ENCODE results near the gene URI1. TPM values are rescaled to one million over a fixed set of nuclear protein-coding genes. Genes with fewer than 3 reads are reported as not detected.
"Not testable (repeated sequence)": the region's sequence is repeated elsewhere in the genome, so short reads cannot be mapped to it uniquely, and the experiment has no call there.

The URI1 gene
- total and polyA plus RNA-seq, 2 donors = 37.9 to 111 TPM

DNA sequence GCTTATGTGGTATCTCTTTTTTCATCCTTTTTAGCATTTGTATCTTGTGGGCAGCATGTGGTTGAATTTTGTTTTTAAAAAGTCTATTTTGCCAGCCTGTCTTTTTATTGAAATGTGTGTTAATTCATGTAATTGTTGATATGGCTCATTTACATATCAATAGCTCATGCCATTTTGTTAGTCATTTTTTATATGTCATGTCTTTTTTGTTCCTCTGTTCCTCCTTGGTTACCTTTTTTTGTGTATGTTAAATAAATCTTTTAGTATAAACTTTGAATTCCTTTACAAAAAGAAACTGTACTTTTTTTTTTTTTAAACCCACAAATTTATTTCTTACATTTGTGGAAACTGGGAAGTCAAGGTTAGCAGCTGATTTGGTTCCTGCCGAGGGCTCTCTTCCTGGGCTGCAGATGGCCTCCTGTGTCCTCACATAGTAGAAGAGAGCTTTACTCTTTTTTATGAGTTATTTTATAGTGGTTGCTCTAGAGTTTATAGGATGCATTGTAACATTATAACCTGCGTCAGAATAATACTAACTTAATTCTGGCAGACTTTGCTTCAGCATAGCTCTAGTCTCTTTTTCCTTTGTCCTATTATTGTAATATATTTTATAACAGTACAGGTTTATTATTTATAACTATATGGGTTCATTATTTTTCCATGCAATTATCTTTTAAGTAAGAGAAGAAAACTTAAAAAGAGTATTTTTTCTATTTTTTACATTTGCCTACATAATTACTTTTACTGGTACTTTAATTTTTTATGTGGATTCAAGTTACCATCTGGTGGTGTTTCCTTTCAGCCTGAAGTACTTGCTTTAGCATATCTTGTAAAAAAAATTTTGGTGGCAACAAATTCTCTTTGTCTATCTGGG lies 86.3 kb downstream of the URI1 start:
- no peak overlapping the region for H3K27ac ChIP-seq (ENCODE audit: low read depth)
- 76% methylated on average over 2 of the region's 2 CpGs for WGBS

DNA sequence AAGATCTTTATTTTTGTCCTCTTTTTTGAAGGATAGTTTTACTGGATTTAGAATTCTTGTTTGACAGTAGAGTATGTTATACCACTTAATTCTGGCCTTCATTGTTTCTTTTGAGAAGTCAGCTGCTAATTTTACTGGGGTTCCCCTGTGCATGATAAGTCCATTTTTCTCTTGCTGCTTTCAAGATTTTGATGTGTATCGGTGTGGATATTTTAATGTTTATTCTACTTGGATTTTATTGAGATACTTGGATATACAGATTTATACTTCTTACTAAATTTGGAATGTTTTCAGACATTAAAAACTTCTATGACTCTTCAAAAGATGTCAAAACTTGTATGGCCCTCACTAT lies 86.9 kb downstream of the URI1 start:
- DNase-seq (ENCODE audit: extremely low spot score) = no peak
- H3K4me1 ChIP-seq (ENCODE audit: insufficient read depth) = no peaks in the 10 kb centered on the region
- 81% methylated on average over 1 of the region's 1 CpG for WGBS
- no peak overlapping the region for H3K27ac ChIP-seq (ENCODE audit: low read depth)
- peaks cover 1% of the 10 kb centered on the region for H3K36me3 ChIP-seq (ENCODE audit: insufficient read depth)
- no peak overlapping the region for H3K4me3 ChIP-seq (ENCODE audit: low read depth, low read length)

More for the DNA sequence above, 86.3 kb downstream of the URI1 start:
- Histone ChIP-seq H3K36me3 (ENCODE audit: insufficient read depth) (peaks cover 1% of the 10 kb centered on the region), H3K4me1 (ENCODE audit: insufficient read depth) (no peaks in the 10 kb centered on the region), H3K4me3 (ENCODE audit: low read depth, low read length) (no peak overlapping the region)
- DNase-seq (ENCODE audit: extremely low spot score) = no peak

DNA sequence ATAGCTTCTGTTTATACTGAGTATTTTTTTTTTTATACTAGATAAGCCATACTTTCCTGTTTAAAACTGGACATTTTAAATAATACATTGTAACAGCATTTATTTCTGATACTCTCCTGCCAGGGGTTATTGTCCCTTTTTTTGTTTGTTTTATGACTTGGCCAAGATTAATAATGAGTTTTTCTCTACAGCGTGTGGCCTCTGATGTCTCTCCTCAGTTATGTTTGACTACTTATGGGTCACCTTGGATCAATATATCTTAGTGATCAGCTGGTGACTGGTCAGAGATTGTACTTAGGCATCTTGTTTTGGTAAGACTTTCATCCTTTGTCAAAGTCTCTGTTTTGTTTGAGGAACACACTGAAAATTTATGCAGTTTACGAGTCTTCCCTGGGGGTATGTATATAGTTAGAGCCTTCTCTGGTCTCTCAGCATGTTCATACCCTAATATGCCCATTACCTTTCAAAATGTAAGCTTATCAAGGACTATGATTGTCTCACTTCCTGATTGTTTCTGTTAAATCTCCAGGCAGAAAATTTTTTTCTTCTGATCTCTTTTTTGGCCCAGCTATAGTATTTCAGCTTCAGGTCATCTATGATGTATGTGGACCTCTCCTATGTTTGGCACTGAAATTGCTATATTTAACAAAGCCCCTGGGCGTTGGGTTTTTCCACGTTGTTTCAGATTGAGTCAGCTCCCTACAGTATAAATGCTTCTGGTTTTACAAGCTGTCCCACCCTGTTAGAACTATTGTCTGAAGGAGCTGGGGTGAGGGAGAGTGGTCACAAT lies 87.9 kb downstream of the URI1 start:
- H3K36me3 ChIP-seq (ENCODE audit: insufficient read depth) = peaks cover 1% of the 10 kb centered on the region
- H3K4me1 ChIP-seq (ENCODE audit: insufficient read depth) = no peaks in the 10 kb centered on the region
- WGBS = 84% methylated on average over 4 of the region's 4 CpGs
- H3K4me3 ChIP-seq (ENCODE audit: low read depth, low read length) = no peak overlapping the region
- no peak overlapping the region for H3K27ac ChIP-seq (ENCODE audit: low read depth)
- no peak for DNase-seq (ENCODE audit: extremely low spot score)

DNA sequence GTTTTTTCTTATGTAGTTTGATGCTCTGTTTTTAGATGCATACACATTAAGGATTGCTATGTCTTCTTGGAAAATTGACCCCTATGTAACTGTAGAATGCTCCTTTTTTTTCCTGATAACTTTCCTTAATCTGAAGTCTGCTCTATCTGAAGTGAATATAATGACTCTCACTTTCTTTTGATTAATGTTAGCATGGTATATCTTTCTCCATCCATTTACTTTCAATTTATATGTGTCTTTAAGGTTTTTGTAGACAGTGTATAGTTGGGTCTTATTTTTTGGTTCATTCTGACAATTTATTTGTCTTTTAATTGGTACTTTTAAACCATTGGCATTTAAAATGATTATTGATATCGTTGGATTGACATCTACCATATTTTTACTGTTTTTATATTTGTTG lies 92.3 kb downstream of the URI1 start:
- 100% methylated on average over 1 of the region's 1 CpG for WGBS

DNA sequence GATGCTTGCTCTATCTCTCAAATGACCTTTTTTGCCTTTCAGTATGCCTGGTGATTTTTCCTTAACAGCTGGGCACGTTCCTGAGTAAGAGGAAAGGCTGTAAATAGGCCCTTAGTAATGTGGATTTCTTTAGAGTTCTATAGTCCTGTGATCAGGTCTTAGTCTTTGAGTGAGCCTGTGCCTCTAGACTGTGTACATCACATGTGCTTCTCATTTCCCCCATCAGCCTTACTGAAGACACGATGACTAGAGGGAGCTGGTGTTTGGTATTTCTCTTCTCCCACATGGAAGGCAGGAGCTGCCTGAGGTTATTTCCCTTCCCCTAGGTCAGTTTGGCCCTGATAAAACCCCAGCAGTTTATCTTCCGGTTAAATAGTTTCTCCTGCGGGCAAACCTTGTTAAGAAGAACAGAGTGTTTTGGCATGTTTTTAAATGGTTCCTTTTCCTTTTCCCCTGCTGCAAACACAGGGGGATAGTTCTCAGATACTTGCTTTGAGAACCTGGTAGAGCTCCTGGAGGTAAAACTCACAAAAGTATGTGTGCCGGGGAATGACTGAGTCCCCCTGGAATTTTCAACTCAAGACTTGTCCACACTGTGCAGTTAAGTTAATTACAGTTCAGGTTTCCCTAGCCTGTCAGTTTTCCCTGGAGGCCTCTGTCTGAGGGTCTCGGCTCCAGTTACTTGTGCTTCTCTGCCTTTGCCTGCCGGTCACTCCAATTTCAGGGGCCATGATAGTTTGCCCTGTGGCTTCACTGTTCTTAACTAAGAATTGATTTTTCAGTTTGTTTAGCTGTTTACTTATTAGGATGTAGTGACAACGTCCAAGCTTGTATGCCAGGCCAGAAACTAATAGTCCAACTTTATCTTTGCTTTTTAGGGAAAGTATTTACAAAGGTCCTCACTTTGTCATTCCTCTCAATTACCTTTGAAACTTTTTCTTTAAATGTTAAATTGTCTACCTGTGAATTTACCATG lies 94.4 kb downstream of the URI1 start:
- no peaks in the 10 kb centered on the region for H3K4me1 ChIP-seq (ENCODE audit: insufficient read depth)
- H3K36me3 ChIP-seq (ENCODE audit: insufficient read depth) = peaks cover 4% of the 10 kb centered on the region
- DNase-seq (ENCODE audit: extremely low spot score) = no peak
- H3K4me3 ChIP-seq (ENCODE audit: low read depth, low read length) = no peak overlapping the region
- 59% methylated on average over 8 of the region's 8 CpGs for WGBS
- no peak overlapping the region for H3K27ac ChIP-seq (ENCODE audit: low read depth)

More for the DNA sequence above, 92.3 kb downstream of the URI1 start:
- peaks cover 5% of the 10 kb centered on the region for H3K36me3 ChIP-seq (ENCODE audit: insufficient read depth)
- no peaks in the 10 kb centered on the region for H3K4me1 ChIP-seq (ENCODE audit: insufficient read depth)
- H3K4me3 ChIP-seq (ENCODE audit: low read depth, low read length) = no peak overlapping the region
- no peak for DNase-seq (ENCODE audit: extremely low spot score)
- H3K27ac ChIP-seq (ENCODE audit: low read depth) = no peak overlapping the region

DNA sequence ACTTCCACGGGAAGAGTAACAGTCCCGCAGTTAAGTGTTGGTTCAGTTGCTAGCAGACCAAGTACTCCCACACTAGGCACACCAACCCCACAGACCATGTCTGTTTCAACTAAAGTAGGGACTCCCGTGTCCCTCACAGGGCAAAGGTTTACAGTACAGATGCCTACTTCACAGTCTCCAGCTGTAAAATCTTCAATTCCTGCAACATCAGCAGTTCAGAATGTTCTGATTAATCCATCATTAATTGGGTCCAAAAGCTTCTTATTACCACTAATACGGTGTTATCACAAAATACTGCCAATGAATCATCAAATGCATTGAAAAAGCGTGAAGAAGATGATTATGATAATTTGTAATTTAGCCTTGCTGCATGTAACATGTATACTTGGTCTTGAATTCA lies 95.8 kb downstream of the URI1 start:
- Histone ChIP-seq H3K4me3 (ENCODE audit: low read depth, low read length) (no peak overlapping the region), H3K36me3 (ENCODE audit: insufficient read depth) (peaks cover 4% of the 10 kb centered on the region), H3K4me1 (ENCODE audit: insufficient read depth) (no peaks in the 10 kb centered on the region), H3K27ac (ENCODE audit: low read depth) (no peak overlapping the region)
- 98% methylated on average over 5 of the region's 5 CpGs for WGBS
- no peak for DNase-seq (ENCODE audit: extremely low spot score)

DNA sequence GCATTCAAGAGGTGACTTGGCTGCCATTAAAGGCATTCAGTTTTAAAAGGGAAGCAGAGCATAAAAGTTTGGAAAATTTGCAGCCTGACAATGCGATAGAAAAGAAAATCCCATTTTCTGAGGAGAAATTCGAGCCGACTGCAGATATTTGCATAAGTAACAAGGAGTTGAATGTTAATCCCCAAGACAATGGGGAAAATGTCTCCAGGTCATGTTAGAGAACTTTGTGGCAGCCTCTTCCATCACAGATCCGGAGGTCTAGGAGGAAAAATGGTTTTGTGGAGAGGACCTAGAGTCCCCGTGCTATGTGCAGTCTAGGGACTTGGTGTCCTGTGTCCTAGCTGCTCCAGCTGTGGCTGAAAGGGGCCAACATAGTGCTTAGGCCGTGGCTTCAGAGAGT lies 99.9 kb downstream of the URI1 start:
- 95% methylated on average over 6 of the region's 6 CpGs for WGBS
- H3K36me3 ChIP-seq (ENCODE audit: insufficient read depth); H3K4me1 ChIP-seq (ENCODE audit: insufficient read depth): not testable (repeated sequence)

DNA sequence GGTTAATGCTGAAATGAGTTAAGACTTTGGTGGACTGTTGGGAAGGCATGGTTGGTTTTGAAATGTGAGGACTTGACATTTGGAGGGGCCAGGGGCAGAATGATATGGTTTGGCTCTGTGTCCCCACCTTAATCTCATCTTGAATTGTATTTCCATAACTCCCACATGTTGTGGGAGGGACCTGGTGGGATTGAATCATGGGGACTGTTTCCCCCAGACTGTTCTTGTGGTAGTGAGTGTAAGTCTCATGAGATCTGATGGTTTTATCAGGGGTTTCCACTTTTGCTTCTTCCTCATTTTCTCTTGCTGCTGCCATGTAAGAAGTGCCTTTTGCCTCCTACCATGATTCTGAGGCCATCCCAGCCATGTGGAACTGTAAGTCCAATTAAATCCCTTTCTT lies 101.0 kb downstream of the URI1 start:
- not testable (repeated sequence) for DNase-seq (ENCODE audit: extremely low spot score); H3K4me3 ChIP-seq (ENCODE audit: low read depth, low read length); H3K36me3 ChIP-seq (ENCODE audit: insufficient read depth); H3K27ac ChIP-seq (ENCODE audit: low read depth); H3K4me1 ChIP-seq (ENCODE audit: insufficient read depth)

More for the DNA sequence above, 99.9 kb downstream of the URI1 start:
- not testable (repeated sequence) for DNase-seq (ENCODE audit: extremely low spot score); H3K4me3 ChIP-seq (ENCODE audit: low read depth, low read length); H3K27ac ChIP-seq (ENCODE audit: low read depth)

DNA sequence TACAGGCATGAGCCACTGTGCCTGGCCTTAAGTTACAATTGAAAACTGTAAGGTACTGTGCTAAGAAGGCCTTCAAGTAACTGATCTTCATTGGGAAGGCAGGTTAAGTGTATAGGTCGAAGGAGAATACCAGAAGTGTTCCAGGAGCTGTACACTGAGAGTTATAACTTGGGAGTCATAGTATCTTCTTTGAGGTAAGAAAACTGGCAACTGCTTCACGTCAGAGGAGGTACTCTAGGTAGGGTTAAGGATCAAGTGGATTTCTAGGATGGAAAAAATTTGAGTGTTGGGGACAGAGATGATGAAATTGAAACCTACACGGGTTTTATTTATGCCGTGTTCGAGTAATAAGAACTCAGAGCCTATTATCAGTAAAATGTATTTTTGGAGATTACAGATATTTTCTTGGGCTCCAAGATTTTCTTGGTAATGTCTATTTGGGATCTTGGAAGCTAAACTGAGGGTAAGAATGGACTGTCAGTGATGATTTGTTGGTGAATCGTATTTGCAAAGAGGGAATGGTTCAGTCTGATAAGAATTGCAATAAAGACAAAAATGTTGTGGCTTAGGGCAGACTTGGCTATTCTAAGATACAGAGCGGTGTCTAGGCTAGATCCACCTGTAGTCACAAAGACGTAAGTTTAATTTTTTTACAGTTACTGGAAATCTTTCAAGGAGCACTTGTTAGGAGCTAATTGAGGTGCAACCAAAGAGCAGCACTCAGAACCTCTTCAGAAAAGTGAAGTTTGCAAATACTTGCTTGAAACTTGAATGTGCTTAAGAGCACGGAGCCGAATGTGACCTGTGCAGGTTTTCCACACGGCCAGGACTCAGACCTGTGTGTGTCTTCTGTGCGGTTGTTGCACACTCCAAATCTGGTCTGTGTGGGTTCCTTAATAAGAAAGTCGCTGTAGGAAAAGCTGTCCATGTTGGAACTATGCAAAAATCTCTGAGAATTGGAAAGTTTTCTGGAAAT lies 102.5 kb downstream of the URI1 start:
- no peak for DNase-seq (ENCODE audit: extremely low spot score)
- Histone ChIP-seq H3K36me3 (ENCODE audit: insufficient read depth) (no peaks in the 10 kb centered on the region), H3K4me1 (ENCODE audit: insufficient read depth) (no peaks in the 10 kb centered on the region), H3K27ac (ENCODE audit: low read depth) (no peak overlapping the region), H3K4me3 (ENCODE audit: low read depth, low read length) (no peak overlapping the region)
- 82% methylated on average over 13 of the region's 13 CpGs for WGBS

DNA sequence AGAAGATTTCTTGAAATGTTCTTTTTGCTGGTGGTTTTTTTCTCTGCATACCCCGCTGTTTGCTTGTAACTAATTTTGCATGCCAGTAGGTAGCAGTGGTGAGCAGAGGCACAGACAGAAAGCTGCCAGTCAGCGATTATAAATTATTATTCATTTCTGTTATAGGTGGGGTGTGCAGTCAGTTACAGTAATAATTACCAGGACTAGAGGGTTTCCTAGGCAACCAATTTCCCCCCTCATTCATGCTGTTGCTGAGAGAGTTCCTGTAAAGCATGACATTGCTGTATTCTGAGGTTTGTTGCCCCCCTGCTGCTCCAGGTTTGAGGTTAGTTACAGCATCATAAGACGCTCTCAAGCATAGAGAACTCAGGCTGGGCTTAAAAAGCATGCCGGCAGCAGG lies 104.5 kb downstream of the URI1 start:
- Histone ChIP-seq H3K27ac (ENCODE audit: low read depth) (no peak overlapping the region), H3K4me3 (ENCODE audit: low read depth, low read length) (no peak overlapping the region), H3K4me1 (ENCODE audit: insufficient read depth) (no peaks in the 10 kb centered on the region), H3K36me3 (ENCODE audit: insufficient read depth) (no peaks in the 10 kb centered on the region)
- no peak for DNase-seq (ENCODE audit: extremely low spot score)
- WGBS = 46% methylated on average over 4 of the region's 4 CpGs

DNA sequence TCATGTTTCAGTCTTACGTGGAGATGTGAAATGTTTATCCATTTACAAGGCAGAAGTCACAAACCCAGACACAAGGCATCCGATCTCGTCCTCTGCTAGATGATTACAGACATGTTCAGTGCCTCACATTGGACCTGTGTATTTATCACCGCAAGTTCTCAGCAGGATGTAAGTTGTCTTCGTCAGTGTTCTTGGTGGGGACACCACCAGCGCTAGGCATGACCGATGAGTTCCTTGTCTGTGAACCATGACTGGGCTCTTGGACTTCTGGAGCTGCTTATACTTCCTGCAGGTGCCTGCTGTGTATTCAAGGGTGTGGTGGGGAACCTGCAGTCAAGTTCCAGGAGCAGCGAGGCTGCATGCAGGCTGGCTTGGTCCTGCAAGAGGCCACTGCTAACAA lies 105.4 kb downstream of the URI1 start:
- H3K36me3 ChIP-seq (ENCODE audit: insufficient read depth) = no peaks in the 10 kb centered on the region
- no peaks in the 10 kb centered on the region for H3K4me1 ChIP-seq (ENCODE audit: insufficient read depth)
- H3K4me3 ChIP-seq (ENCODE audit: low read depth, low read length) = no peak overlapping the region
- WGBS = 79% methylated on average over 8 of the region's 8 CpGs
- H3K27ac ChIP-seq (ENCODE audit: low read depth) = no peak overlapping the region
- DNase-seq (ENCODE audit: extremely low spot score) = no peak

DNA sequence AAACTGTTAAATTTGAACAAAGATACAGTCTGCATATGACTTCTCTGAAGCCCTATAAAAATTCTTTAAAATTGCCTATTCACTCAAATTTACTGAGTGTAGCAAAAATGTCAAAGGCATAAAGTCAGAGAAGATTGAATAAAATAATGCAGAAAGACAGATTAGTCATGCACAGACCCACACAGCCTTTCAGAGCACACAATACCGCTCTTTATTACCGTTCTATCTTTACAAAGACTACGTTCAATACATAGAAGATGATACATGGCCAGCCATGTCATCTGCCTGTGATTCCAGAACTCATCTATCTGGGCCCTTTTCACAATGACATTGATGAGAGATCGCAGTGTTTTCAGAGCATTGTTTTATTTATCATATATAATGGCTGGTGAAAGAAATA lies 107.2 kb downstream of the URI1 start:
- Histone ChIP-seq H3K4me1 (ENCODE audit: insufficient read depth) (no peaks in the 10 kb centered on the region), H3K36me3 (ENCODE audit: insufficient read depth) (no peaks in the 10 kb centered on the region), H3K4me3 (ENCODE audit: low read depth, low read length) (no peak overlapping the region), H3K27ac (ENCODE audit: low read depth) (no peak overlapping the region)
- 65% methylated on average over 4 of the region's 4 CpGs for WGBS
- DNase-seq (ENCODE audit: extremely low spot score) = no peak

Data from urinary bladder (tissue), 4 donors.